NCI-H1105 treated with DMSO at 0.1 percent for 48 hours (cell line): ENCODE measurements around the gene IRX4.

Experiments
- DNase-seq: peaks from one replicate; lab custom pipeline; 2025; lab: John Stamatoyannopoulos, UW

The IRX4 gene

DNA sequence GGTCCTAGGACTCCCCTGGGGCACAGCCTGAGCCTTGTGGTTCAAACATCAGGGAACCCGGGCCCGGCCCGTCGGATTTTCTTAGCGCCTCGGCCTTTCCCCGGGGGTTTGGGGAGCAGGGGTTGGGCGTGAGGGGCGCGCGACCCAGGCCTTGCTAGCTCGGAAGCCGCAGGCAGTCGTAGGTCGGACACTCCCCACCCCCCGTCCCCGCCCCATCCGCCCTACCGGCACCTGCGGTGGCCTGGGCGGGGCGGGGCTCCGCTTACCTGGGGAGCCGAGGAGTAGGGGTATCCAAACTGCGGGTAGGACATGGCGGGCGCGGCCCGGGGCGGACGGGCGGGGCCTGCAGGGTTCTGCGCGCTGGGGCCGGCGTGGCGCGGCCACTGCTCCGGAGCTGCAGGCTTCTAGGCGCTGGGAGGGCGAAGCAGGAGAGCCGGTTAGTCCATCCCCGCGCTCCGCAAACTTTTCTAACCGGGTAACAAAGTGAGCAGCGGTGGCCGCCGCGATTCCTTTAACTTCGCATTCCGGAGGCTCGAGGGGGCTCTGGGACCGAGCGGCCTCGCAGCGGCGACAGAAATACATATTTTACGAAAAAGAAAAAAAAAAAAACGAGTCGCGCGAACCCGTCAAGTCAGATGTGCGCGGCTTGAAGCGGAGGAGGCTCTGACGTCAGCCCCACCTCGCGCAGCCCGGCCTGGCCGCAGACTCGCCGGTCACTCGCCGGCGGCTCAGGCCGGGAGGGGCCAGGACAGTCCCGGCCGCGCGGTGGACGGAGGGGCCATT lies at the start of gene IRX4:
TSS of gene IRX4 (minus strand) at position 589 of the 783 bp plus-strand sequence. CDS start at position 311, 278 bp downstream.
- peak; percentile 24 for DNase-seq

DNA sequence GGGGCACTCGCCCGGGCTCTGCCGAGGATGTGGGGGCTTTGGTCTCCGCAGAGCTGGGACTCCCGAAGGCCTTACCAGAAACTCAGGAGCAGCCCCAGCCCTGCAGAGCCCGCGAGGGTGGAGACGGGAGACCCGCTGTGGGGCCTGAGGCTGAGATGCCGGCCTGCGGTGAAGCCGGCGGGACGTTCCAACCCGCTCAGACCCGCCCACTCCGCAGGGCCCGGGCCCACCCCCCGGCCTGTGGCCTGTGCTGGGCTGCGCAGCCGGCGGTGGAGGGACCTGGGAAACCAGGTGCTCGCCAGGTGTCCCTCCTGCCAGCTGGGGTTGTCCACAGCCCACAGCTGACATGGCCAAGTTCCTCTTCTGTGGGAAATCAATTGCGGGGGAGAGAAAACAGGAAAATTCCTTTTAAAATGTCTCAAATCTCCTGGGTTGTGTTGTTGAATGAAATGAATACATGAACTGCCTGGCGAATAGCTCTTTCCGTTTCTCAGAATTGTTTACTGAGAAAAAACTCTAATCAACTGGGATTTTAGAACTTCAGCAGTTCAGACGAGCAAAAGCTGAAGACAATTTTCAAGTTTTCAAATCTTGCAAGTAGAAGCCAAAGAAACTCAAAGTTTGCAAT lies 49.0 kb upstream of the IRX4 start:
- no peak for DNase-seq

DNA sequence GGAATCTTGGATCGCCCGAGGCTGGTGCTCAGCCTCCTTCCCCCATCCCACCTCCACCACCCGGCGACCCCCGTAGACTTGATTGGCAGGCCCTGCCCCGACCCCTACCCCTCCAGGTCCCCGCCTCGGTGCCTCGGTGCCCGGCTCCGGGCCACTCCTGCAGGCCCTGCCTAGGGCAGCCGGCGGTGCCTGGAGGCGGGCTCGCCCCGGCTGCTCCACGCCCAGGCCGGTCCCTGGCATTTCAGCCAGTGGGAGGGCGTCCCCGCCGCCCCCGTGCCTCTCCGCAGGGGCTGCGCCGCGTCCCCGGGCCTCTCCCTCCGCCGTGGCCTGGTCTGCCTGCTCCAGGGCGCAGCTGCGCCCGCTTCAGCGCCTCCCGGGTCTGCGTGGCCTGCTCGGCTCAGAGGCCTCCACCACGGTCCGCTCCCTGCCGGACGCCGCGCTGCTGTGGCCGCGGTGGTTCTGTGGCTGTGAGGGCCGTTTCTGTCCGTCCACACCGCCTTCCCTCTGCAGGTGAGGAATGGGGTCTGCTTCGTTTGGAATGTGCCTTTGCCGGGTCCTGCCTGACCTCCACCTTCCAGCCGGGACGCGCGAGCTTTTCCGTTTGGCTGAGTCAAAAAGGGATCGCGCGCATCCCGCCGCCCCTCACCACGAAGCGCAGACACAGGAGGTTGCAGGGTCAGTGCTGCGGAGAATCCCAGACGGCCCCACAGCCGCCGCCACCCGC lies 48.3 kb upstream of the IRX4 start:
- DNase-seq: peak; percentile 15

GRCh38 chr5:1930501-1930879 lies 47.8 kb upstream of the IRX4 start:
- no peak for DNase-seq

GRCh38 chr5:1929108-1929991 lies 46.6 kb upstream of the IRX4 start:
- no peak for DNase-seq

DNA sequence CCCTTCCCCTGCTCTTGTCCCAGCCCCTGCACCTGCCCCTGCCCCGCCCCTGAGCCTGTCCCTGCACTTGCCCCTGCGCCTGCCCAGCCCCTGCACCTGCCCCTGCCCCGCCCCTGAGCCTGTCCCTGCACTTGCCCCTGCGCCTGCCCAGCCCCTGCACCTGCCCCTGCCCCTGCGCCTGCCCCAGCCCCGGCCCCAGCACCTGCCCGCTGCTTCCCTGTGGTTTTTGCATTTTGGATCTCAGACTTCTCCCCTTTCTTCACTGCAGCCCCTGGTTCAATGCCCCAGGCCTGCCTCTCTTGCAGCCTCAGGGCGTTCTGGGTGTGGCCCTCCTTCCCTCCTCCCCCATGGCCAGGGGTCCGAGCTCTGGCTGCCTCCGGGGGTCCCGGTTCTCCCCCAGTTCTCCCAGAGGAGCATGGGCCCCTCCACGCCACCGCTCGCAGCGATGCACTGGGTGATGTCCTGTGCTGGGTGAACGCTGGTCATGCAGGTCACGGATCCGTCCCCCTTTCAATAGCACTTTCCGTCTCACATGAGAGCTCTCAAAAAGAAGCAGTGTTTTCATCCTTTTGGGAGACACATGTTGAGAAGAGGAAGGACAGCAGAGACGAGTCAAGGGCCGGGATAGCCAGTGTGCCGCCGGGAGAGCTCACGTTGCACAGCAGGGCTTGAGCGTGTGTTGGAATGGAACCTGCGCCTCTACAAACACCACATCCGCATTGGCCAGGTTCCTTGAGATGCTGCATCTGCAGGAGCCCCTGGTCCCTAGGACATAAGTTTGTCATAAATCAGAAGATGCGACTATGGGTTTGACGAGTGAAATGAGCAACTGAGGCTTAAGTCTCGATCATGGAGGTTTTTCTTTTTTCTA lies 44.0 kb upstream of the IRX4 start:
- DNase-seq: no peak

GRCh38 chr5:1926071-1926440 lies 43.3 kb upstream of the IRX4 start:
- no peak for DNase-seq

- no peak for DNase-seq
Measured at GRCh38 chr5:1925111-1926070, 42.7 kb upstream of the IRX4 start.

DNA sequence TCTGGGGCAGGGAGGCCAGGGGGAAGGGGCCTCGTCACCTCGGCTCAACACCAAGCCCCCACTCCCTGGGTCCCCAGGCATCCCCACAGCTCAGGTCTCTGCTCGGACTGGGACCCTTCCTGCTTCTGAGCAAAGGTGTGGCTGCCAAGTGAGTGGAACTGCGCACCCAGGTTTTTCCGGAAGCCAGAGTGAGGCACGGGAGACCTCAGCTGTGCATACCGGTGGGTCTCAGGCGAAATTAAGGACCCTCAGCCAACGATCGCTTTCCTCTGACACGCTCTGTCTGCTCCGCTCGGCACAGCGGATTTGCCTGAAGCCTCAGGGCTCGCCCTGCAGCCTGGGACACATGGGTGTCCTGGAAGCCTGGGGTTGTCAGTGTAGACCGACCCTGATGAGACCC lies 41.0 kb upstream of the IRX4 start:
- DNase-seq: no peak

- no peak for DNase-seq
Measured at GRCh38 chr5:1923341-1923740, 40.6 kb upstream of the IRX4 start.

- DNase-seq: no peak
Measured at GRCh38 chr5:1921711-1922110, 39.0 kb upstream of the IRX4 start.

- no peak for DNase-seq
Measured at GRCh38 chr5:1919750-1920149, 37.0 kb upstream of the IRX4 start.

DNA sequence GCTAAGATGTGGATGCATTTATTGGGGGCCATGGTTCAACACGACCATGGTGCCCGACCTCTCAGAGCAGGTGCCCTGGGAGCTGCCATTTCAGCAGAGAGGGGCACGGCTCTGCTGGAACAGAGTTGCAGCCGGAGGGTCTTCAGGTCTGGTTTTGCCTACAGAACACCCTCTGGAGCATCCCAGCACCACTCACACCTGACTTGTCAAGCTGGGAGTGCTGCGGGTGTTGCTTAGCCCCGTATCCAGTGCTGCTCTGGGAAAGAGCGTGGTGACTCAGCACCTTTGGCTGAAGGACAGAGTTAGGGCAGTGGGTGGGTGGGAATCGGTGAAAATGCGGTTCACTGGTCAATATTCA lies 36.5 kb upstream of the IRX4 start:
- DNase-seq: no peak

- no peak for DNase-seq
Measured at GRCh38 chr5:1918488-1919208, 35.9 kb upstream of the IRX4 start.

DNA sequence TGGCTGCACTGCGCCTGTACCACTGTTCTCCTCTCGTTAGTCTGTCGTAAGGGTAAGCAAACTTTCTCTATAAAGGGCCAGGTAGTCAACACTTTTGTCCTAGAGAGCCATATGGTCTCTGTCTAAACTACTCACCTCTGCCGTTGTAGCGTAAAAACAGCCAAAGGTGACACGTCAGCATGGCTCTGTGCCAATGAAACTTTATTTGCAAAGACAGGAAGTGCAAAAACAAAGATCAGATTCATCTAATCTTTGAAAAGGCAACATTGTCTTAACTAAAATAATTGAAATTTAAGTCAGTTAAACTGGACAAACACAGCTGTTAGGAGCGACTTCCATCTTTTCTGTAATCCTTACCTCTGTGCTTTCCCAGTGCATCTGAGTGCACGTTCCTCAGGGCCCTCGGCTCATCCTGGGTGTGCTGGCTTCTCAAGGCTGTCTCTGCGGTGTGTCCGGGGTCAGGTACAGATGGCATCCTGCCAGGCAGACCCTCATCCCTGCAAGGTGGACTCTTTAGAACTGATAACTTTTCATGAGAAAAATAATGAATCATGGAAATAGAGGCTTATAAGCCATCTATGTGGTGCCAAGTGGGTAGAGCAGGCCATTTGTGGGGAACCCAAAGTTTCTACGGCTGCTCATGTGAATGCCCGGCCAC lies 35.2 kb upstream of the IRX4 start:
- DNase-seq: peak; percentile 9

- no peak for DNase-seq
Measured at GRCh38 chr5:1916041-1917001, 33.6 kb upstream of the IRX4 start.

- DNase-seq: no peak
Measured at GRCh38 chr5:1915316-1915715, 32.6 kb upstream of the IRX4 start.

GRCh38 chr5:1914471-1914870 lies 31.7 kb upstream of the IRX4 start:
- no peak for DNase-seq
